Measurements from ENCODE around the gene ASB14.

ASB14 gene

GRCh38 chr3:57278237-57278636, 14.2 kb downstream of the ASB14 start:
- DNase-seq (ENCODE audit: low spot score): no peak
- TF ChIP-seq CTCF (IDR thresholded peaks at IDR 0.05; ENCODE audit: extremely low read depth, missing control alignments): no peak

GRCh38 chr3:57275393-57275792, 17.1 kb downstream of the ASB14 start:
- DNase-seq (ENCODE audit: low spot score): no peak
- TF ChIP-seq CTCF (IDR thresholded peaks at IDR 0.05; ENCODE audit: extremely low read depth, missing control alignments): no peak

DNA sequence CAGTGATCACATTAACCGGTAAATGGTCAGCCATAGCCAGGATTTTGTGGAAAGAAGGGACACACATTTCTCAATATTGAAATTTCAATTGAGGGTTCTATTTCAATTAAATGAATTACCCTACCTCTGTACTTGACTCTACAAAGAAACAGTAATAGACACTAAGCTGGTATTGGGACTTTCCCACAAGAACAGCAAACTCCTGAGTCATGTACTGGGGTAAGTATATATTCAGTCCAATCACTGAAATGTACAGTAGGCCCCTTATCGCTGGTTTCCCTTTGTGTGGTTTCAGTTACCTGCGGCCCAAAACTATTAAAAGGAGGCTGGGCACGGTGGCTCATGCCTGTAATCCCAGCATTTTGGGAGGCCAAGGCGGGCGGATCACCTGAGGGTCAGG, 17.6 kb downstream of the ASB14 start:
- no peak for DNase-seq (ENCODE audit: low spot score)
- no peak for TF ChIP-seq CTCF (IDR thresholded peaks at IDR 0.05; ENCODE audit: extremely low read depth, missing control alignments)

DNA sequence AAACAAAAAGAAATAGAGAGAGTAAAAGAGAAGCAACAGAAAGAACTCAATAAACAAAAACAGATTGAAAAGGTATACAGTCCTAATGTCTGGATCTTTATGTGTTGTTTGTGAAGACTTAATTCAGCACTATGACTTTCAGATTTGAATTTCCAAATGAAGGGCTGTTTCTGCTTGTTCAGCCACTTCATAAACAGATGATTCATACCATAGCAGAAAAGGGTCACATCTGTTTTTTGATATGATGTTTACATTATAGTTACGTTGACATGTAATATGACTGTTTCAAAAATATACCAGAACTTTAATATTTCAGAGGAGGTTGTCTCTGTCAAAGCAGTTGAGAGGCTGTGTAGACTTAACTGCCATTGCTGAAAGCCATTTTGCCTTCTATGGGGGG, 24.1 kb downstream of the ASB14 start:
- TF ChIP-seq CTCF (IDR thresholded peaks at IDR 0.05; ENCODE audit: extremely low read depth, missing control alignments): no peak
- no peak for DNase-seq (ENCODE audit: low spot score)

- TF ChIP-seq CTCF (IDR thresholded peaks at IDR 0.05; ENCODE audit: extremely low read depth, missing control alignments): no peak
- no peak for DNase-seq (ENCODE audit: low spot score)
These were observed 30.6 kb downstream of the ASB14 start for GRCh38 chr3:57261929-57262328.

GRCh38 chr3:57261119-57261518, 31.4 kb downstream of the ASB14 start:
- DNase-seq (ENCODE audit: low spot score): no peak
- TF ChIP-seq CTCF (IDR thresholded peaks at IDR 0.05; ENCODE audit: extremely low read depth, missing control alignments): no peak

GRCh38 chr3:57257678-57258077, 34.8 kb downstream of the ASB14 start:
- no peak for DNase-seq (ENCODE audit: low spot score)
- no peak for TF ChIP-seq CTCF (IDR thresholded peaks at IDR 0.05; ENCODE audit: extremely low read depth, missing control alignments)
